Thyroid gland (tissue), 4 donors: Measurements from ENCODE around the gene ANKRD12. TPM values are rescaled to one million over a fixed set of nuclear protein-coding genes. Genes with fewer than 3 reads are reported as not detected.

Experiments used
- DNase-seq, 2 donors: peaks; one replicate each; pipeline ENCODE4 v3.0.0-alpha.2; 2019
- H3K27ac ChIP-seq, 3 donors: fragments of 200-600 bp; sonication (generic); 1 replicate in 2 of 3; 2 replicates in 1 of 3; pipeline ENCODE4 v1.5.1; 2016 to 2019; ENCODE audit warnings: mild to moderate bottlenecking in 1 of 3, moderate library complexity in 1 of 3
- H3K27me3 ChIP-seq: fragments of 200-600 bp; sonication (generic); one replicate; pipeline ENCODE4 v1.5.1; 2019
- H3K36me3 ChIP-seq, 2 donors: fragments of 200-600 bp; sonication (generic); one replicate each; pipeline ENCODE4 v1.5.1; 2016 to 2019
- H3K4me1 ChIP-seq, 2 donors: fragments of 200-600 bp; sonication (generic); one replicate each; pipeline ENCODE4 v1.5.1; 2017 to 2019
- H3K4me3 ChIP-seq, 3 donors: fragments of 200-600 bp; sonication (generic); replicated peaks in 1 of 3; 1 replicate in 2 of 3; 2 replicates in 1 of 3; pipeline ENCODE4 v1.5.1; 2016; ENCODE audit warnings: mild to moderate bottlenecking in 1 of 3
- H3K9me3 ChIP-seq: fragments of 200-600 bp; sonication (generic); one replicate; pipeline ENCODE4 v1.5.1; 2017
- POLR2A ChIP-seq, 2 donors: fragments of 450-650 bp; IDR thresholded peaks; one replicate each; pipeline ENCODE4 v1.6.1; 2017; ENCODE audit warnings: antibody characterized with exemption in 2 of 2, mild to moderate bottlenecking in 2 of 2, moderate library complexity in 1 of 2
- WGBS, 2 donors: methylation state at CpG; one replicate each; pipeline ENCODE4 v1.1.5; 2017; 5-methylcytosine and 5-hydroxymethylcytosine counted together
- intact Hi-C: fragments of 100-400 bp; cut with DNase I; formaldehyde crosslinking; loops from one replicate; pipeline ENCODE4 v1.15.1; 2023
- total RNA-seq, 4 donors: library from RNA; depleted of rRNA; stranded (reverse); fragments of >200 nt; gene quantifications; one replicate each; pipeline ENCODE4 v1.2.3, GENCODE V29; 2016
- TF ChIP-seq, protein P1 (sequence below), 6 experiments: fragments of 200-600 bp in 3 of 6; fragments of 450-650 bp in 3 of 6; sonication (generic) in 3 of 6; IDR thresholded peaks; one replicate each; pipeline ENCODE4 v1.5.1; 2016 to 2019; ENCODE audit warnings: antibody characterized with exemption in 6 of 6, mild to moderate bottlenecking in 2 of 6, inconsistent platforms in 1 of 6, moderate library complexity in 1 of 6

Gene ANKRD12
- total RNA-seq, 4 donors from 2014 or later: 74.6 to 155 (median 109) TPM

DNA sequence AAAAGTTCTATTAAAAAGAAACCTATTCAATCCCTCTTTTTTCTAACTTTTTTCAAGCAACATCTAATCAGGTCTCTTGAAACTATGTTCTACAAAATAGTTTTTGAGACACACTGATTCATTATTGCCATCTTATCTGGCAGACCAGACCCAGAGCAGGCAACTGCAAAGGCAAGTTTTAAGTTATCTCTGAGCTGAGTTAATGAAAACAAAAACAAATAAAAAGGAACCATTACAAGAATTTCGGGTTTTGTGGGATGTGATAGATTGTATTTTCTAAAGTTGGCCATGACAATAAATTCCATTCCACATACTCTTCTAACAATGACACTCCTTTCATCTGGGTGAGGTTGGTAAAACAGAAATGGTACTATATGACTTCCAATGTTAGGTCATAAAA lies 182.8 kb downstream of the ANKRD12 start:
- WGBS, 2 donors: 81 to 96% methylated on average over 1 of the region's 1 CpG
- H3K27ac ChIP-seq: no peak overlapping the region
- no peaks in the 10 kb centered on the region for H3K9me3 ChIP-seq
- no peaks in the 10 kb centered on the region for H3K36me3 ChIP-seq
- no peak for TF ChIP-seq POLR2A (IDR thresholded peaks at IDR 0.05)
- TF ChIP-seq, protein P1, sequence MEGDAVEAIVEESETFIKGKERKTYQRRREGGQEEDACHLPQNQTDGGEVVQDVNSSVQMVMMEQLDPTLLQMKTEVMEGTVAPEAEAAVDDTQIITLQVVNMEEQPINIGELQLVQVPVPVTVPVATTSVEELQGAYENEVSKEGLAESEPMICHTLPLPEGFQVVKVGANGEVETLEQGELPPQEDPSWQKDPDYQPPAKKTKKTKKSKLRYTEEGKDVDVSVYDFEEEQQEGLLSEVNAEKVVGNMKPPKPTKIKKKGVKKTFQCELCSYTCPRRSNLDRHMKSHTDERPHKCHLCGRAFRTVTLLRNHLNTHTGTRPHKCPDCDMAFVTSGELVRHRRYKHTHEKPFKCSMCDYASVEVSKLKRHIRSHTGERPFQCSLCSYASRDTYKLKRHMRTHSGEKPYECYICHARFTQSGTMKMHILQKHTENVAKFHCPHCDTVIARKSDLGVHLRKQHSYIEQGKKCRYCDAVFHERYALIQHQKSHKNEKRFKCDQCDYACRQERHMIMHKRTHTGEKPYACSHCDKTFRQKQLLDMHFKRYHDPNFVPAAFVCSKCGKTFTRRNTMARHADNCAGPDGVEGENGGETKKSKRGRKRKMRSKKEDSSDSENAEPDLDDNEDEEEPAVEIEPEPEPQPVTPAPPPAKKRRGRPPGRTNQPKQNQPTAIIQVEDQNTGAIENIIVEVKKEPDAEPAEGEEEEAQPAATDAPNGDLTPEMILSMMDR (IDR thresholded peaks at IDR 0.05): no peak
- no peaks in the 10 kb centered on the region for H3K4me1 ChIP-seq
- intact Hi-C loops: no loop called here
- H3K27me3 ChIP-seq: no peaks in the 10 kb centered on the region
- H3K4me3 ChIP-seq: no peak overlapping the region
- DNase-seq: no peak

DNA sequence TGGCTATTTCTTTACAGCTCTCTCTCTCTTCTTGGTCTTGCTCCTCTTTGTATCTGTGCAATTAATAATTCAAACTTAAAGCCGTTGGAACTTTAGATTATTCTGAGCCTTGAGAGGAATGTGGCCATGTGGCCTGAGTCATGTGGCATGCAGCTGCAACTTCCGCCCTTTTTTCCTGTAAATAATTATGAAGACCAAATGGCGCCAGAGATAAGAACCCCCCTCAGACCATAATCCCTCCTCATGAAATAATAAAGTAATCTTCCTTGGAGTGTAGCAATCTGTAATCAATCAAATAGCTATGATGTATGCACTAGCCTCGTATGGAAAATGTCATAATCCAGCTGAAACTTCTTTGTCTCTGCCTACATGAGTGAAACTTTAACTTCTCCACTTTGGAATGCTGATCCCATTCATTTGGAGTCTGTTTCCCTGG lies 184.5 kb downstream of the ANKRD12 start:
- no peaks in the 10 kb centered on the region for H3K9me3 ChIP-seq
- H3K4me3 ChIP-seq: no peak overlapping the region
- intact Hi-C loops: no loop called here
- no peak overlapping the region for H3K27ac ChIP-seq
- H3K27me3 ChIP-seq: no peaks in the 10 kb centered on the region
- TF ChIP-seq POLR2A (IDR thresholded peaks at IDR 0.05): no peak
- TF ChIP-seq, protein P1 (IDR thresholded peaks at IDR 0.05): no peak
- H3K36me3 ChIP-seq: no peaks in the 10 kb centered on the region
- no peak for DNase-seq
- WGBS, 2 donors: 56 to 63% methylated on average over 4 of the region's 4 CpGs
- H3K4me1 ChIP-seq: no peaks in the 10 kb centered on the region

DNA sequence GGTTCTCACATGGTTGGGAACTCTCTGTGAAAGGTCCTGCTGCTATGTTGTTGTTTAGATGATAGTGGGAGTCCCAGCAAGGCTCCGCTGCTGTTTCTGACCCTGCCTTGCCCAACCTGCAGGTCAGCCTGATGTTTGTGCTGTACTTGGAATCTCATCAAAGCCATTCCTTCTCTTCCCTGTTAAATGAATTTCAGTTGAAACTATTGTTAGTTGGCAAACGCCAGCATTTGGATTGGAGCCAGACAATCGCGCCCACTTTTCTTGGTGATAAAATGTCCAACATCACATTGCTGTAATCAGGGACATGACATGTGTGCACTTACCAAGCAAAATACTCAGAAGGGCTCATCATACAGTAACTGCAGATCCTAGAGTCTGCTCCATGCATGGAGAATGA lies 185.2 kb downstream of the ANKRD12 start:
- Histone ChIP-seq H3K27me3 (no peaks in the 10 kb centered on the region), H3K27ac (no peak overlapping the region), H3K9me3 (no peaks in the 10 kb centered on the region), H3K36me3 (no peaks in the 10 kb centered on the region), H3K4me3 (no peak overlapping the region), H3K4me1 (no peaks in the 10 kb centered on the region)
- WGBS, 2 donors: 80 to 85% methylated on average over 4 of the region's 4 CpGs
- intact Hi-C loops: no loop called here
- DNase-seq: no peak
- TF ChIP-seq, protein P1 (IDR thresholded peaks at IDR 0.05): no peak
- TF ChIP-seq POLR2A (IDR thresholded peaks at IDR 0.05): no peak

DNA sequence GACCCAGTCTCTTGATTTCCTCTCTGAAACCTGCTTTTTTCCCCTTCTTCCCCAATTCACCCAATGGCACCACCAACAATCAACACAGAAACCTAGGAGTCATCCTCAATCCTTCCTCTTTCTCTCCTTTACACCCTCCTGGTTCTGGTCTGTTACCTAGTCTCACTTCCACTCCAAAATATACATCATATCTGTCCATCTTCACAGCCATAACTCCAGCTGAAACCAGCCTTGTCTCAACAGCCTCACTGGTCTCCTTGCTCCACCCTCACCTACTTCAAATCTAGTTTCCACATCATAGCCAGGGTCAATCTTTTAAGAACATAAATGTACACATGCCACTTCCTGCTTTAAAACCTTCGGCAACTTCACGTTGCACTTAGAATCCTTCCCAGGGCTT lies 186.2 kb downstream of the ANKRD12 start:
- Histone ChIP-seq H3K27me3 (no peaks in the 10 kb centered on the region), H3K4me1 (no peaks in the 10 kb centered on the region), H3K4me3 (no peak overlapping the region), H3K9me3 (no peaks in the 10 kb centered on the region), H3K27ac (no peak overlapping the region), H3K36me3 (no peaks in the 10 kb centered on the region)
- WGBS, 2 donors: 95 to 98% methylated on average over 2 of the region's 2 CpGs
- intact Hi-C loops: no loop called here
- TF ChIP-seq POLR2A (IDR thresholded peaks at IDR 0.05): no peak
- TF ChIP-seq, protein P1 (IDR thresholded peaks at IDR 0.05): no peak
- DNase-seq: no peak

DNA sequence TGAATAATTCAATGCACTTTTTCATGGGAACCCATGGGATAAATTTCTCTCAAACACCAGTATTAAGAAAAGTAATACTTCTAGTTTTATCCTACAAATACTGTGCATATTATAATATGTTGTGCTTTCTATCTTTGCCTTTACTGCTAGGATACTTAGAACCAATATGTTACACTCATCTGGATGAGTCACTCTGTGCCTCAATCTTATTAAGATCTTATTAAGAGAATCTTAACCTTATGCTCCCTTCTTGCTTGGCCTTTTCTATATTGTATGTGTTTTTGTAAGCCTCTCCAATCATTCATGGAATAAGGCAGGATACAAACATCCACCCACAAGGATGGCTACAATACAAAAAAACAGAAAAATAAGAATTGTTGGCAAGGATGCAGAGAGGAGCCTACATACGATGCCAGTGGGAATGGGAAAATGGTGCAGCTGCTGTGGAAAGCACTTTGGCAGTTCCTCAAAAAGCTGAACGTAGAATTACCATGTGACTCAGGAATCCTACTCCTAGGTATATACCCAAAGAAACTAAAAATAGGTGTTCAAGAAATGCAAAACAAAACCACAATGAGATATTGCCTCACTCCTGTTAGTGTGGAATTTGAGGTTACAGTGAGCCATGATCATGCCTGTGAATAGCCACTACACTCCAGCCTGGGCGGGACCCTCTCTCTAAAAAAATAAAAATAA lies 187.3 kb downstream of the ANKRD12 start:
- Histone ChIP-seq H3K4me1 (no peaks in the 10 kb centered on the region), H3K4me3 (no peak overlapping the region), H3K9me3 (no peaks in the 10 kb centered on the region), H3K27ac (no peak overlapping the region), H3K27me3 (no peaks in the 10 kb centered on the region), H3K36me3 (no peaks in the 10 kb centered on the region)
- DNase-seq: no peak
- TF ChIP-seq POLR2A (IDR thresholded peaks at IDR 0.05): no peak
- TF ChIP-seq, protein P1 (IDR thresholded peaks at IDR 0.05): no peak
- intact Hi-C loops: no loop called here
- WGBS, 2 donors: 72 to 76% methylated on average over 3 of the region's 3 CpGs
